ENCODE results near the gene PLPP4. TPM values are rescaled to one million over a fixed set of nuclear protein-coding genes. Genes with fewer than 3 reads are reported as not detected.

The PLPP4 gene
- total and polyA plus RNA-seq, 10 of the 15 experiments (the other 5 are each of a cell fraction or from before 2014, with no cell fraction given), result 0.08 to 3.1 (median 0.26) TPM; not detected in 3

DNA sequence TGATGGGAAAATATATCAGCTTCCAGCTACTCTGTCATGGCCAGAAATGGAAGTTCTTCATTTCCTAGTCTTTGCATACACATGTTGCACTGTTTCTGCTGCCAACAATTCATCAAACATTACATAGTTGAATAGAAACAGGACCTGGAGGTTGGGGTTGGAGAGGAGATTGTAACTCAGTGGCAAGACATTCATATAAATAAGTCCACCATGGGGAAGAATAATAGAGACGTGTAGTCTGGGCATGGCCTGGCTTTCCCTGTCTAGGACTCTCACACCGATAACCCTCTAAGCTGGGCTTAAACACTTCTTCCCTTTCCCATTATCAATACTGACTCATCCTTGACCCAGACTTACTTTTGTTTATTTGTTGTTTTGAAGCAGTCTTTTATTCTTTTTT, 155.7 kb downstream of the PLPP4 start:
- SMC1A ChIA-PET (ENCODE audit: uncharacterized antibody, unreplicated experiment), result interaction anchor here (0.9 kb wide), 1 partner anchor 12 kb away, joined by 3 read pairs; no protein-coding TSS in a partner anchor
- no peak overlapping the region for H3K9ac ChIP-seq (ENCODE audit: control insufficient read depth, insufficient read depth, low read length)
- H3K27ac ChIP-seq (ENCODE audit: control insufficient read depth, insufficient read depth), result no peak overlapping the region
- H3K9me3 ChIP-seq (replicated peaks; ENCODE audit: control insufficient read depth, insufficient read depth, low read length), result peaks cover 7% of the 10 kb centered on the region; the same call in 2 of the 3 replicates
- TF ChIP-seq CHD1 (IDR thresholded peaks at IDR 0.05; ENCODE audit: low read depth, low read length) (no peak), DPF2 (IDR thresholded peaks at IDR 0.05) (no peak)
- RAD21 ChIA-PET (ENCODE audit: unreplicated experiment), result no interaction called here
- 23% methylated on average over 2 of the region's 2 CpGs for WGBS (ENCODE audit: insufficient coverage, insufficient replicate concordance, low lambda C conversion rate, missing lambda C conversion rate)
- H3K36me3 ChIP-seq (ENCODE audit: control insufficient read depth in 2 of 2, insufficient read depth in 2 of 2, low read length in 1 of 2), result no peaks in the 10 kb centered on the region
- no TSS peak for BruUV-seq (replicated peaks)
- H4K20me1 ChIP-seq (ENCODE audit: control insufficient read depth, insufficient read depth), result no peaks in the 10 kb centered on the region
- no peak overlapping the region for H3K4me2 ChIP-seq (ENCODE audit: control insufficient read depth, insufficient read depth)
- no peaks in the 10 kb centered on the region for H3K27me3 ChIP-seq (replicated peaks in 1 of 2; ENCODE audit: control insufficient read depth in 2 of 2, insufficient read depth in 2 of 2, low read length in 1 of 2)
- CTCF ChIA-PET, result no interaction called here
- POLR2A ChIA-PET, result no interaction called here
- FAIRE-seq, result no peak
- in situ Hi-C loops (cut with MboI), result no loop called here
- no peak overlapping the region for H2AFZ ChIP-seq (ENCODE audit: control insufficient read depth, low read depth, low read length)
- no peak for ATAC-seq
- no peak for DNase-seq (ENCODE audit: low read depth, low spot score)
- peaks cover 10% of the 10 kb centered on the region for H3K4me1 ChIP-seq (ENCODE audit: control insufficient read depth, insufficient read depth, low read length)
- no peak overlapping the region for H3K4me3 ChIP-seq
- intact Hi-C loops (cut with micrococcal nuclease; ENCODE audit: unreplicated experiment), result no loop called here
- H3K79me2 ChIP-seq (ENCODE audit: control insufficient read depth, insufficient read depth, low read length), result no peaks in the 10 kb centered on the region

DNA sequence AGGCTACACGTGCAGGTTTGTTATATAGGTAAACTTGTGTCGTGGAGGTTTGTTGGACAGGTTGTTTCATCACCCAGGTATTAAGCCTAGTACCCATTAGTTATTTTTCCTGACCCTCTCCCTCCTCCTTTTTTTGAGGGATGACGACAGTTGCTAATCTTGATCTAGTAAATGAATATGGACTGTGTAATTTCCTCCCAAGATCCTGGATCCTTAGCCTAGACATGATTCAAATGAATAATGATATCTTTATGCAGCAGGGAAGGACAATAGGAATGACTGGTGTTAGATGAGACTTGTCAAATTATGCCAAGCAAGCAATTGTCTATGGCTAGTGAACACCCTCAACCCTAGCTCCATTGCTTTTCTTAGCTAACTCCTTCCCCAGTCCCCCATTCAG, 156.2 kb downstream of the PLPP4 start:
- intact Hi-C loops (cut with micrococcal nuclease; ENCODE audit: unreplicated experiment) (no loop called here), in situ Hi-C loops (cut with MboI) (no loop called here)
- ChIA-PET SMC1A (ENCODE audit: uncharacterized antibody, unreplicated experiment) (no interaction called here), CTCF (no interaction called here), RAD21 (ENCODE audit: unreplicated experiment) (no interaction called here), POLR2A (no interaction called here)
- Histone ChIP-seq H3K9me3 (replicated peaks; ENCODE audit: control insufficient read depth, insufficient read depth, low read length) (peaks cover 7% of the 10 kb centered on the region; the same call in 2 of the 3 replicates), H3K79me2 (ENCODE audit: control insufficient read depth, insufficient read depth, low read length) (no peaks in the 10 kb centered on the region), H3K27ac (ENCODE audit: control insufficient read depth, insufficient read depth) (no peak overlapping the region), H3K9ac (ENCODE audit: control insufficient read depth, insufficient read depth, low read length) (no peak overlapping the region), H3K27me3 (replicated peaks in 1 of 2; ENCODE audit: control insufficient read depth in 2 of 2, insufficient read depth in 2 of 2, low read length in 1 of 2) (no peaks in the 10 kb centered on the region), H2AFZ (ENCODE audit: control insufficient read depth, low read depth, low read length) (no peak overlapping the region), H3K4me1 (ENCODE audit: control insufficient read depth, insufficient read depth, low read length) (peaks cover 6% of the 10 kb centered on the region), H4K20me1 (ENCODE audit: control insufficient read depth, insufficient read depth) (no peaks in the 10 kb centered on the region), H3K36me3 (ENCODE audit: control insufficient read depth in 2 of 2, insufficient read depth in 2 of 2, low read length in 1 of 2) (no peaks in the 10 kb centered on the region), H3K4me2 (ENCODE audit: control insufficient read depth, insufficient read depth) (no peak overlapping the region), H3K4me3 (no peak overlapping the region)
- DNase-seq (ENCODE audit: low read depth, low spot score), result no peak
- no peak for FAIRE-seq
- WGBS (ENCODE audit: insufficient coverage, insufficient replicate concordance, low lambda C conversion rate, missing lambda C conversion rate), result 9% methylated on average over 3 of the region's 3 CpGs
- BruUV-seq (replicated peaks), result no TSS peak
- no peak for ATAC-seq
- TF ChIP-seq ZNF24 (IDR thresholded peaks at IDR 0.05) (no peak), ZNF207 (IDR thresholded peaks at IDR 0.05; ENCODE audit: borderline replicate concordance) (no peak)
- TF ChIP-seq, protein P1, sequence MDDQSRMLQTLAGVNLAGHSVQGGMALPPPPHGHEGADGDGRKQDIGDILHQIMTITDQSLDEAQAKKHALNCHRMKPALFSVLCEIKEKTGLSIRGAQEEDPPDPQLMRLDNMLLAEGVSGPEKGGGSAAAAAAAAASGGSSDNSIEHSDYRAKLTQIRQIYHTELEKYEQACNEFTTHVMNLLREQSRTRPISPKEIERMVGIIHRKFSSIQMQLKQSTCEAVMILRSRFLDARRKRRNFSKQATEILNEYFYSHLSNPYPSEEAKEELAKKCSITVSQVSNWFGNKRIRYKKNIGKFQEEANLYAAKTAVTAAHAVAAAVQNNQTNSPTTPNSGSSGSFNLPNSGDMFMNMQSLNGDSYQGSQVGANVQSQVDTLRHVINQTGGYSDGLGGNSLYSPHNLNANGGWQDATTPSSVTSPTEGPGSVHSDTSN (IDR thresholded peaks at IDR 0.05; ENCODE audit: insufficient replicate concordance, low read depth, low read length), result no peak

Measured in GM12878 (cell line).